ENCODE measurements around the gene USF2.
"Not testable (repeated sequence)": the region's sequence is repeated elsewhere in the genome, so short reads cannot be mapped to it uniquely, and the experiment has no call there.

GRCh38 chr19:35285465-35285864 lies 16.7 kb downstream of the USF2 start:
- TF ChIP-seq CTCF (IDR thresholded peaks at IDR 0.05; ENCODE audit: insufficient read depth, low read depth, low read length); EZH2 (IDR thresholded peaks at IDR 0.05; ENCODE audit: insufficient read depth, low read length): not testable (repeated sequence)
